Esophagus muscularis mucosa (tissue), 4 donors: ENCODE data around the gene RNASEH2A. TPM values are rescaled to one million over a fixed set of nuclear protein-coding genes. Genes with fewer than 3 reads are reported as not detected.
A peak's percentile ranks its signal among the peaks of the same experiment; 100 is the strongest.
"Not testable (repeated sequence)": the region's sequence is repeated elsewhere in the genome, so short reads cannot be mapped to it uniquely, and the experiment has no call there.

Experiments used
- DNase-seq: peaks from one replicate; pipeline ENCODE4 v3.0.0-alpha.2; 2017; ENCODE audit errors: extremely low spot score
- H3K27ac ChIP-seq, 4 donors: fragments of 200-600 bp; sonication (generic); replicated peaks in 1 of 4; 1 replicate in 3 of 4; 2 replicates in 1 of 4; pipeline ENCODE4 v1.5.1; 2016 to 2019; ENCODE audit warnings: mild to moderate bottlenecking in 1 of 4
- H3K27me3 ChIP-seq, 4 donors: fragments of 200-600 bp; sonication (generic); one replicate each; pipeline versions ENCODE4 v1.5.1 to v1.6.0; 2016 to 2019
- H3K36me3 ChIP-seq, 4 donors: fragments of 200-600 bp; sonication (generic); one replicate each; pipeline ENCODE4 v1.5.1; 2016 to 2019
- H3K4me1 ChIP-seq, 4 donors: fragments of 200-600 bp; sonication (generic); one replicate each; pipeline ENCODE4 v1.5.1; 2016 to 2019
- H3K4me3 ChIP-seq, 4 donors: fragments of 200-600 bp; sonication (generic); 1 replicate in 2 of 4; 2 replicates in 2 of 4; pipeline ENCODE4 v1.5.1; 2016 to 2019; ENCODE audit warnings: mild to moderate bottlenecking in 4 of 4, moderate library complexity in 1 of 4
- H3K9me3 ChIP-seq, 4 donors: fragments of 200-600 bp; sonication (generic); 1 replicate in 3 of 4; 2 replicates in 1 of 4; pipeline ENCODE4 v1.5.1; 2016 to 2019
- CTCF ChIP-seq, 3 experiments: fragments of 200-600 bp in 2 of 3; fragments of 450-650 bp in 1 of 3; sonication (generic) in 2 of 3; IDR thresholded peaks; one replicate each; pipeline ENCODE4 v1.5.1; 2017 to 2019; ENCODE audit warnings: antibody characterized with exemption in 3 of 3, mild to moderate bottlenecking in 2 of 3, moderate library complexity in 1 of 3
- EP300 ChIP-seq: sonication (generic); formaldehyde crosslinking; IDR thresholded peaks from one replicate; pipeline ENCODE4 v1.6.1; 2017; ENCODE audit warnings: antibody characterized with exemption
- POLR2A ChIP-seq: fragments of 450-650 bp; IDR thresholded peaks from one replicate; pipeline ENCODE4 v1.6.1; 2017; ENCODE audit warnings: antibody characterized with exemption, moderate library complexity, mild to moderate bottlenecking, low read depth
- POLR2AphosphoS5 ChIP-seq, 2 donors: sonication (generic); formaldehyde crosslinking; IDR thresholded peaks; one replicate each; pipeline ENCODE4 v1.6.1; 2017; ENCODE audit warnings: antibody characterized with exemption in 2 of 2
- WGBS: methylation state at CpG from one replicate; pipeline ENCODE4 v1.1.5; 2018; 5-methylcytosine and 5-hydroxymethylcytosine counted together
- intact Hi-C: fragments of 100-400 bp; cut with DNase I; formaldehyde crosslinking; loops from one replicate; pipeline ENCODE4 v1.15.1; 2023
- total RNA-seq, 4 donors: library from RNA; depleted of rRNA; stranded (reverse); fragments of >200 nt; gene quantifications; one replicate each; pipeline versions ENCODE4 v1.1.0 to v1.2.1, GENCODE V29; 2016

Gene RNASEH2A
- total RNA-seq, 4 donors from 2014 or later, result 2.7 to 6.6 (median 4.2) TPM

- intact Hi-C loops, result no loop called here
- Histone ChIP-seq H3K27me3 (no peaks in the 10 kb centered on the region), H3K4me3 (no peak overlapping the region), H3K36me3 (peaks cover 0 to 43% (median 9%) of the 10 kb centered on the region in 4 donors), H3K4me1 (no peaks in the 10 kb centered on the region), H3K27ac (no peak overlapping the region), H3K9me3 (no peaks in the 10 kb centered on the region)
- TF ChIP-seq EP300 (no peak), CTCF (IDR thresholded peaks at IDR 0.05) (no peak), POLR2AphosphoS5 (IDR thresholded peaks at IDR 0.05) (no peak), POLR2A (no peak)
- DNase-seq, result no peak
- WGBS, result 90% methylated on average over 7 of the region's 7 CpGs
These were observed 8.7 kb downstream of the RNASEH2A start for GRCh38 chr19:12815088-12815487.

- H3K4me1 ChIP-seq, H3K27me3 ChIP-seq, intact Hi-C loops, H3K9me3 ChIP-seq, H3K4me3 ChIP-seq, DNase-seq, H3K27ac ChIP-seq: not testable (repeated sequence)
- peaks cover 0 to 26% (median 8%) of the 10 kb centered on the region in 4 donors for H3K36me3 ChIP-seq
- 91% methylated on average over 6 of the region's 6 CpGs for WGBS
These were observed 10.8 kb downstream of the RNASEH2A start for GRCh38 chr19:12817188-12817587.

- H3K4me3 ChIP-seq, H3K9me3 ChIP-seq, H3K4me1 ChIP-seq, intact Hi-C loops, DNase-seq, H3K27ac ChIP-seq, H3K27me3 ChIP-seq: not testable (repeated sequence)
- WGBS, result 96% methylated on average over 11 of the region's 11 CpGs
- peaks cover 0 to 20% (median 6%) of the 10 kb centered on the region in 4 donors for H3K36me3 ChIP-seq
These were observed 11.4 kb downstream of the RNASEH2A start for GRCh38 chr19:12817810-12818209.

GRCh38 chr19:12821761-12822160 is 15.4 kb downstream of the RNASEH2A start:
- TF ChIP-seq POLR2A, result no peak
- TF ChIP-seq EP300, result no peak
- TF ChIP-seq CTCF (IDR thresholded peaks at IDR 0.05), result no peak
- no peak for TF ChIP-seq POLR2AphosphoS5 (IDR thresholded peaks at IDR 0.05)
- peaks cover 0 to 48% (median 23%) of the 10 kb centered on the region in 4 donors for H3K27me3 ChIP-seq
- peaks cover 0 to 9% (median 8%) of the 10 kb centered on the region in 4 donors for H3K4me1 ChIP-seq
- 93% methylated on average over 2 of the region's 2 CpGs for WGBS
- intact Hi-C loops, result no loop called here
- no peak for DNase-seq
- H3K4me3 ChIP-seq, result no peak overlapping the region
- no peak overlapping the region for H3K27ac ChIP-seq
- peaks cover 0 to 6% (median 0%) of the 10 kb centered on the region in 4 donors for H3K9me3 ChIP-seq
- H3K36me3 ChIP-seq, result no peaks in the 10 kb centered on the region

- DNase-seq, result no peak
- H3K36me3 ChIP-seq, result no peaks in the 10 kb centered on the region
- intact Hi-C loops, result no loop called here
- peaks cover 0 to 86% (median 53%) of the 10 kb centered on the region in 4 donors for H3K27me3 ChIP-seq
- no peak overlapping the region for H3K4me3 ChIP-seq
- peaks cover 0 to 15% (median 12%) of the 10 kb centered on the region in 4 donors for H3K4me1 ChIP-seq
- H3K27ac ChIP-seq, result no peak overlapping the region
- 14% methylated on average over 22 of the region's 46 CpGs for WGBS
- peaks cover 0 to 6% (median 0%) of the 10 kb centered on the region in 4 donors for H3K9me3 ChIP-seq
- TF ChIP-seq CTCF (IDR thresholded peaks at IDR 0.05), result peak in 1 of 3 experiments; percentile 28
- TF ChIP-seq EP300, result no peak
These were observed 19.1 kb downstream of the RNASEH2A start for GRCh38 chr19:12825254-12826131.
